Endothelial cell of umbilical vein (primary cell): Measurements from ENCODE around the gene SLC35F3.

Experiments
- CTCF ChIP-seq, 2 donors: IDR thresholded peaks; 1 replicate in 1 of 2; 2 replicates in 1 of 2; pipeline ENCODE4 v1.5.1; 2011; ENCODE audit warnings: low read length in 2 of 2, mild to moderate bottlenecking in 2 of 2, moderate library complexity in 2 of 2, control low read depth in 1 of 2, inconsistent platforms in 1 of 2, low read depth in 1 of 2; ENCODE audit not compliant: insufficient read depth in 1 of 2; ENCODE audit errors: extremely low read depth in 1 of 2
- EZH2 ChIP-seq: IDR thresholded peaks from 2 replicates; pipeline ENCODE4 v1.6.1; 2012; ENCODE audit warnings: borderline replicate concordance, low read depth, mild to moderate bottlenecking, moderate library complexity, low read length, inconsistent platforms; ENCODE audit not compliant: severe bottlenecking
- FOS ChIP-seq: IDR thresholded peaks from 2 replicates; pipeline ENCODE4 v1.6.1; 2011; ENCODE audit warnings: mild to moderate bottlenecking, low read length, moderate library complexity, borderline replicate concordance; ENCODE audit not compliant: insufficient read depth
- GATA2 ChIP-seq: IDR thresholded peaks from 2 replicates; pipeline ENCODE4 v1.7.0; 2011; ENCODE audit warnings: low read depth, mild to moderate bottlenecking, moderate library complexity, mixed read lengths, low read length; ENCODE audit not compliant: insufficient read length, insufficient read depth
- JUN ChIP-seq: IDR thresholded peaks from 2 replicates; pipeline ENCODE4 v1.6.1; 2011; ENCODE audit warnings: borderline replicate concordance, low read depth; ENCODE audit not compliant: insufficient read length, insufficient read depth
- MYC ChIP-seq: IDR thresholded peaks from one replicate; pipeline ENCODE4 v1.6.1; 2011; ENCODE audit warnings: mild to moderate bottlenecking, low read depth, low read length
- POLR2A ChIP-seq: IDR thresholded peaks from 2 replicates; pipeline ENCODE4 v1.6.1; 2012; ENCODE audit warnings: low read depth, mild to moderate bottlenecking, control low read depth, low read length
- POLR2AphosphoS5 ChIP-seq: IDR thresholded peaks from 2 replicates; pipeline ENCODE4 v1.6.1; 2012; ENCODE audit warnings: low read depth, mild to moderate bottlenecking, control low read depth, low read length, moderate library complexity; ENCODE audit not compliant: insufficient read depth
- TF ChIP-seq, protein P1 (sequence below): IDR thresholded peaks from 2 replicates; pipeline ENCODE4 v1.6.1; 2011; ENCODE audit not compliant: insufficient read depth, insufficient read length

DNA sequence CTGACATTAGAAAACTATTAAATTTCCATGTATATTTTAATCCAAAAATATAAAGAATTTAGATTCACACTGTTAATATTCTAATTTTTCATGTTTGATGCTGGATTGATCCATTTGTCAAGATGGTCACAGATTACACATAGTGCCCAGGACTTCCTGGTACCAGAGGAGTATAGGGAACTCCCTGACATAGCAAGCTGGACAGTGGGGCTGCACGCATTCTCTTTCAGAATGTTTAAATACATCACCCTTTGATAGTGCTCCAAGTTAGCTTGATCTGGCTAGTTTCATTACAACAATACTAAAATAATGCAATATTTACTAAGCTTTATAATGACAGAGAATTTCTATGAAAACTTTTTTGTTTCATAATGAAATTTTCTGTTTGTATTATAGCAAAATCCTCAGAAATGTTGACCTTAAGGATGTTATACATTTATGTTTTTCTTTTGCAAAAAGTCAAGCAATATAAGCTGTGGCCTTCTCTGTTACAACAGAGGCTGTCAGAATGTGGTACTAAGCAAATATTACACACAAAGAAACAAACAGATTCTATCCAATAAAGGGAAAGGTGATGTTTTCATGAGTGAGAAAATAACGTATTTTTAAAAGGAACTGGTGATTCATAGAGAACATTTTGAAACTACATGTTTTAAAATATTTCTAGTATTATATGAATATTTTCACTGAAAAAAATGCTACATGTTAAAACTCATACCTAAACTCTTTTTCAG lies 84.7 kb downstream of the SLC35F3 start:
- TF ChIP-seq POLR2A (no peak), GATA2 (no peak), CTCF (IDR thresholded peaks at IDR 0.05; ENCODE audit: extremely low read depth in 1 of 2, insufficient read depth in 1 of 2, low read depth in 1 of 2, low read length in 2 of 2) (no peak), EZH2 (no peak), MYC (no peak), POLR2AphosphoS5 (no peak), FOS (no peak), JUN (no peak)
- TF ChIP-seq, protein P1, sequence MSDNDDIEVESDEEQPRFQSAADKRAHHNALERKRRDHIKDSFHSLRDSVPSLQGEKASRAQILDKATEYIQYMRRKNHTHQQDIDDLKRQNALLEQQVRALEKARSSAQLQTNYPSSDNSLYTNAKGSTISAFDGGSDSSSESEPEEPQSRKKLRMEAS = no peak
